Measurements from ENCODE around the gene EEF1AKMT3. TPM values are rescaled to one million over a fixed set of nuclear protein-coding genes. Genes with fewer than 3 reads are reported as not detected.

The EEF1AKMT3 gene
- polyA plus RNA-seq, 1 experiment = 9.1 TPM

DNA sequence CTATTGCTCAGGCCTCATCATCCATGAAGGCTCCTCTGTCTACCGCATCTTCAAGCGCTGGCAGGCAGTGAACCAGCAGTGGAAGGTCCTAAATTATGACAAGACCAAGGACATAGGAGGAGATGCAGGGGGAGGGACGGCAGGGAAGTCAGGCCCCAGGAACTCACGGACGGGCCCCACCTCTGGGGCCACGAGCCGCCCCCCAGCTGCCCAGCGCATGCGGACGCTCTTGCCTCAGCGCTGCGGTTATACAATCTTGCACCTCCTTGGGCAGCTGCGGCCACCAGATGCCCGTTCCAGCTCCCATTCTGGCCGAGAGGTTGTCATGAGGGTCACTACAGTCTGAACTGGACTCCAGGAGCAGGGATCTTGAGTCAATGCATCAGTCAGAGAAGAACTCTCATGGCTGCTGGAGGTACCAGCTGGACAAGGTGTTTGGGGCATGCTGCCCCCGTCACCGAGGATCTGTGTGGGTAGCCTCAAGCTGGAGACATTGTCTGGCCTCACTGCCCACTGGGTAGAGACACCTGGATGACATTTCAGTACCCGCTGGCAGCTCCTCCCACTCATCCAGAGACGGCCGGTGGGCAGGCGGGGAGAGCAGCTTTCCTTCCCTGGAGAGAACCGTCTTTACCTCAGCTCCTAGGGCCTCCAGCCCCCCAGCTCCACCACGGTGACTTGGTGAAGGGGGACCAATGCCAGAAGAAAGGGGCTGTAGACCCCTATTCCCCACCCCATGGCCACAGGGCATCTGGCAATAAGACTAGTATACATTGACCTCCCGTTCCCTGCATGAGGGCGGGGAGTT lies 13.7 kb upstream of the EEF1AKMT3 start:
- no peak for DNase-seq (ENCODE audit: low read depth)
- TF ChIP-seq CTCF (IDR thresholded peaks at IDR 0.05; ENCODE audit: insufficient read depth, low read depth, low read length) = no peak
- ChIA-PET POLR2A (no interaction called here), CTCF (interaction anchor here (1.0 to 1.8 kb wide), 3 partner anchors 14 to 32 kb away, joined by 3 to 5 read pairs (median 4); partner anchors contain the start of gene TSPAN31)
- Histone ChIP-seq H3K27me3 (ENCODE audit: control insufficient read depth, insufficient read depth, low read length) (peaks cover 6% of the 10 kb centered on the region), H3K4me3 (ENCODE audit: low read depth, low read length) (no peak overlapping the region), H3K36me3 (ENCODE audit: control insufficient read depth, insufficient read depth, low read length) (no peaks in the 10 kb centered on the region; the same call in 1 of the 2 replicates)

DNA sequence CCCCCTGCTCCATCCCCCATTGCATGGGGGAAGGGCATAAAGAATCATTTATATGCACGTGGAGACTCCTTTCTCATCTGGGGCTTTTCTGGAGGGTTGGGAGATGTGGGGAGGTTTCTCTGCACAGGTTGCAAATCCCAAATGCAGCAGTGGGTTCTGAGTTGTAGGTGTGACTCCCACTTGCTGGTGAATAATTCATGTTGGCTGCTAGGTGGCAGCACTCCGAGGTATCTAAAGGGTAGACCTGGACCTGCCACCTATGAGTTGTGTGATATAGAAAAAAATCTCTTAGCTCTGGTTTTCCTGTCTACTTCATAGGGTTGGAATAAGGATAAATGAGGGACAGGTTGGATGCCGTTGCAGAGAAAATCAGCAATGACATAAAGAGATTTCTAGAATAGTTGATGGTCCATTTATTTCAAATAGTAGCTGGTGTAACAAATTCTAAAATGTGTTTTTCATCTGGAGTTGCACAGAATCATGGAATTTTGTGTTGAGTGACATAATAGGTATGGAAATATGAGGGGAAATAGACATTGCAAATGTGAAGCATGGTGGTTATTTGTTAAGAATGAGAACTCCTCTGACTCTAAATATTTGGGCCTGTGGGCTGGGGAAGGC lies 12.9 kb upstream of the EEF1AKMT3 start:
- H3K4me3 ChIP-seq (ENCODE audit: low read depth, low read length) = no peak overlapping the region
- CTCF ChIA-PET = interaction anchor here (1.0 to 1.8 kb wide), 7 partner anchors 9 to 149 kb away, joined by 3 to 5 read pairs (median 3); partner anchors contain the start of gene TSPAN31
- POLR2A ChIA-PET = no interaction called here
- peaks cover 9% of the 10 kb centered on the region for H3K27me3 ChIP-seq (ENCODE audit: control insufficient read depth, insufficient read depth, low read length)
- no peak for DNase-seq (ENCODE audit: low read depth)
- peak; percentile 53 for TF ChIP-seq CTCF (IDR thresholded peaks at IDR 0.05; ENCODE audit: insufficient read depth, low read depth, low read length)
- no peaks in the 10 kb centered on the region; the same call in 1 of the 2 replicates for H3K36me3 ChIP-seq (ENCODE audit: control insufficient read depth, insufficient read depth, low read length)

DNA sequence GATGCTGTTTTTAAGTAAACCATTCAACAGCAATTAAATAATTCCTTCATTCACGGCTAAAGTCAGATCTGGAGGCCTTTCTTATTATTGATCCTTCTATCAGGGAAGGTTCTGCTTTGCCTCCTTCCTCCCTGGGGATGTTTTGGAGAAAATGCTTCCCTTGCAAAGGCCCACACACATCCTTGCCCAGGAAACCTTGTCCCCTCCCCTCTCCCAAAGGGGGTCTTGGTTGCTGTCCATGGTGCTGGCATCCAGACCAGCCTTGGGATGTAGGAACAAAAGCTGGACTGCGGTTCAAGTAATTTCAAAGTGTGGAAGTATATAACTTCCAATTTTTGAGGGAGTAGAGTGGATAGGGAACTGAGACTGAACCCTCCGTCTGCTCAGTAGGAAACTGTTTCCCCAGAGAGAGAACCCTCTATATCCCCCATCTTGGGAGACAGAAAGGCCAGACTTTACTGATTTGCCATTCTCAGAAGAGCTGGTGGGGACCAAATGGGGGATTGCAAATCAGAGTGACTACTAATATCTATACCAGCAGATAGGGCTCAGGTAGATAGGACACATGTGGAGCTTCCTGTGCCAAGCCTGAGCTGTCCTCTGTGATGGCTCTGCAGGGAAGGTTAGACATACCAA lies 11.9 kb upstream of the EEF1AKMT3 start:
- ChIA-PET POLR2A (no interaction called here), CTCF (interaction anchor here (0.8 to 1.8 kb wide), 6 partner anchors 9 to 148 kb away, joined by 3 to 4 read pairs (median 3); no protein-coding TSS in a partner anchor)
- no peak for TF ChIP-seq CTCF (IDR thresholded peaks at IDR 0.05; ENCODE audit: insufficient read depth, low read depth, low read length)
- Histone ChIP-seq H3K36me3 (ENCODE audit: control insufficient read depth, insufficient read depth, low read length) (no peaks in the 10 kb centered on the region; the same call in 1 of the 2 replicates), H3K27me3 (ENCODE audit: control insufficient read depth, insufficient read depth, low read length) (peaks cover 10% of the 10 kb centered on the region), H3K4me3 (ENCODE audit: low read depth, low read length) (no peak overlapping the region)
- no peak for DNase-seq (ENCODE audit: low read depth)

- Histone ChIP-seq H3K27me3 (ENCODE audit: control insufficient read depth, insufficient read depth, low read length) (peaks cover 8% of the 10 kb centered on the region; the same call in 1 of the 2 replicates), H3K4me3 (ENCODE audit: low read depth, low read length) (no peak overlapping the region), H3K36me3 (ENCODE audit: control insufficient read depth, insufficient read depth, low read length) (no peaks in the 10 kb centered on the region; the same call in 1 of the 2 replicates)
- no peak for TF ChIP-seq CTCF (IDR thresholded peaks at IDR 0.05; ENCODE audit: insufficient read depth, low read depth, low read length)
- CTCF ChIA-PET = interaction anchor here (0.6 kb wide), 1 partner anchor 144 kb away, joined by 3 read pairs; no protein-coding TSS in a partner anchor
- DNase-seq (ENCODE audit: low read depth) = no peak
- POLR2A ChIA-PET = no interaction called here
Observed at GRCh38 chr12:57761391-57761998, 10.9 kb upstream of the EEF1AKMT3 start.
